CD4-positive, alpha-beta memory T cell (primary cell): ENCODE results near the gene TRIM2. TPM values are rescaled to one million over a fixed set of nuclear protein-coding genes. Genes with fewer than 3 reads are reported as not detected.

Experiments used
- CTCF ChIA-PET: fragments of 350-600 bp; sonication (Branson Sonifier 250); formaldehyde crosslinking; loops from one replicate; lab custom pipeline; 2021; ENCODE audit warnings: inconsistent platforms; ENCODE audit not compliant: partially characterized antibody; lab: Charles Lee
- POLR2A ChIA-PET: fragments of 350-600 bp; sonication (Branson Sonifier 250); formaldehyde crosslinking; loops from one replicate; lab custom pipeline; 2021; ENCODE audit not compliant: partially characterized antibody; lab: Charles Lee
- DNase-seq, 5 donors: peaks; one replicate each; pipeline versions ENCODE4 v3.0.0 to v3.0.0-alpha.2; 2020 to 2022; ENCODE audit warnings: mixed read lengths in 1 of 5
- H3K27ac ChIP-seq: one replicate; pipeline ENCODE4 v1.7.0; 2013; ENCODE audit warnings: low read depth, low read length
- H3K27me3 ChIP-seq: 2 replicates; pipeline ENCODE4 v1.7.0; 2013; ENCODE audit warnings: mild to moderate bottlenecking, low read length, moderate library complexity; ENCODE audit not compliant: insufficient read depth
- H3K36me3 ChIP-seq: 2 replicates; pipeline ENCODE4 v1.7.0; 2013; ENCODE audit warnings: mild to moderate bottlenecking, low read length, moderate library complexity; ENCODE audit not compliant: insufficient read depth
- H3K4me1 ChIP-seq: 2 replicates; pipeline ENCODE4 v1.7.0; 2013; ENCODE audit warnings: mild to moderate bottlenecking, low read length, moderate library complexity; ENCODE audit not compliant: insufficient read depth
- H3K4me3 ChIP-seq, 2 donors: one replicate each; pipeline ENCODE4 v1.7.0; 2013; ENCODE audit warnings: low read length in 2 of 2, mild to moderate bottlenecking in 1 of 2
- H3K9me3 ChIP-seq, 2 donors: one replicate each; pipeline ENCODE4 v1.7.0; 2013; ENCODE audit warnings: low read length in 2 of 2, control low read depth in 1 of 2; ENCODE audit not compliant: control insufficient read depth in 1 of 2
- H3K27ac Mint-ChIP-seq, 7 donors: one replicate each; pipeline ENCODE4 v1.8.0; 2020 to 2021; ENCODE audit warnings: mixed read lengths in 7 of 7, mild to moderate bottlenecking in 6 of 7, inconsistent platforms in 3 of 7, moderate library complexity in 3 of 7
- H3K27me3 Mint-ChIP-seq, 2 donors: one replicate each; pipeline ENCODE4 v1.8.0; 2020 to 2021; ENCODE audit warnings: mixed read lengths in 2 of 2
- H3K36me3 Mint-ChIP-seq, 2 donors: one replicate each; pipeline ENCODE4 v1.8.0; 2020 to 2021; ENCODE audit warnings: mixed read lengths in 2 of 2, inconsistent platforms in 1 of 2, mild to moderate bottlenecking in 1 of 2
- H3K4me1 Mint-ChIP-seq, 4 donors: one replicate each; pipeline ENCODE4 v1.8.0; 2020 to 2021; ENCODE audit warnings: mixed read lengths in 4 of 4, mild to moderate bottlenecking in 1 of 4
- H3K4me3 Mint-ChIP-seq, 8 donors: one replicate each; pipeline ENCODE4 v1.8.0; 2020 to 2021; ENCODE audit warnings: mixed read lengths in 8 of 8, mild to moderate bottlenecking in 7 of 8, moderate library complexity in 6 of 8, inconsistent platforms in 3 of 8
- H3K9me3 Mint-ChIP-seq, 8 donors: one replicate each; pipeline ENCODE4 v1.8.0; 2020 to 2021; ENCODE audit warnings: mixed read lengths in 8 of 8, mild to moderate bottlenecking in 5 of 8, inconsistent platforms in 3 of 8, moderate library complexity in 1 of 8
- intact Hi-C: fragments of 100-400 bp; cut with micrococcal nuclease; formaldehyde crosslinking; loops from one replicate; pipeline ENCODE4 v1.15.1; 2023
- polyA plus RNA-seq, 2 donors: library from polyadenylated mRNA; unstranded; fragments of 300-500 nt; fragmentation: Illumina TruSeq; gene quantifications; one replicate each; pipeline ENCODE4 v1.2.3, GENCODE V29; 2021
- total RNA-seq, 2 experiments: library from RNA; stranded (reverse); gene quantifications; one replicate each; pipeline ENCODE4 v1.2.3, GENCODE V29; 2021

Gene TRIM2
- total and polyA plus RNA-seq, 4 experiments from 2014 or later, result 7.5 to 12.3 (median 10.5) TPM

DNA sequence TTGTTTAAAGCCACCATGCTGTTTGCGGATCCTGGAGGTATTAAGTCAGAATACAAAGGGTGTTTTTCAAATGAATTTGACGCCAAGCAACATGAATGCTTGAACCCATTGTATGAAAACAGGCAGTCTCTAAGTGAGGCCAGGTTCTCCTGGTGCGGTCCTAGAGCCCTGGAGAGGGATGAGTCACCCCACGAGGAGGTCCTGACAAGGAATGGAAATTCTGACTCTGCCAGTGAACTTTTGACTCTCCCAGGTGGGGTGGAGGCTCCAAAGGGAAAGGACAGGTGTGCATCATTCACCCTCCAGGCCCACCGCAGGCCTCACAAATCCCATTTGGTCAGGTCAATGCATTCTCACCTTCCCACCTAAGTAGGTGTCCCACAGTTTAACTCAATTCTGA lies 1.5 kb downstream of the TRIM2 start:
- Mint-ChIP-seq H3K9me3 (no peaks in the 10 kb centered on the region), H3K27me3 (no peaks in the 10 kb centered on the region), H3K4me3 (peak overlapping the region; percentile 73 to 87 (median 82)), H3K36me3 (no peaks in the 10 kb centered on the region), H3K4me1 (peaks cover 23 to 48% (median 37%) of the 10 kb centered on the region in 4 donors), H3K27ac (peak overlapping the region; percentile 68 to 94 (median 89))
- peak in 1 of 5 donors; percentile 71 for DNase-seq
- CTCF ChIA-PET, result interaction anchor here (0.6 to 1.1 kb wide), 4 partner anchors 11 to 1326 kb away, joined by 3 to 5 read pairs (median 4); no protein-coding TSS in a partner anchor
- Histone ChIP-seq H3K9me3 (no peaks in the 10 kb centered on the region), H3K27me3 (no peaks in the 10 kb centered on the region), H3K27ac (peak overlapping the region; percentile 37), H3K4me3 (no peak overlapping the region), H3K4me1 (peaks cover 41% of the 10 kb centered on the region), H3K36me3 (no peaks in the 10 kb centered on the region)
- intact Hi-C loops, result loop anchor here (1.0 to 2.0 kb wide), 3 partner anchors 17 to 62 kb away; no protein-coding TSS in a partner anchor
- POLR2A ChIA-PET, result interaction anchor here (0.9 to 3.7 kb wide), 4 partner anchors 18 to 53 kb away, joined by 3 to 18 read pairs (median 4); no protein-coding TSS in a partner anchor

GRCh38 chr4:153206534-153206933 lies 2.3 kb downstream of the TRIM2 start:
- peaks cover 38% of the 10 kb centered on the region for H3K4me1 ChIP-seq
- ChIA-PET POLR2A (no interaction called here), CTCF (no interaction called here)
- intact Hi-C loops, result no loop called here
- no peak overlapping the region for H3K4me3 ChIP-seq
- H3K9me3 ChIP-seq, result no peaks in the 10 kb centered on the region
- H3K27me3 ChIP-seq, result no peaks in the 10 kb centered on the region
- H3K9me3 Mint-ChIP-seq, result no peaks in the 10 kb centered on the region
- no peak for DNase-seq
- peak overlapping the region in 5 of 7 donors; percentile 42 to 89 (median 65) for H3K27ac Mint-ChIP-seq
- H3K27ac ChIP-seq, result no peak overlapping the region
- no peaks in the 10 kb centered on the region for H3K36me3 ChIP-seq
- H3K27me3 Mint-ChIP-seq, result no peaks in the 10 kb centered on the region
- no peak overlapping the region for H3K4me3 Mint-ChIP-seq
- no peaks in the 10 kb centered on the region for H3K36me3 Mint-ChIP-seq
- peaks cover 20 to 43% (median 37%) of the 10 kb centered on the region in 4 donors for H3K4me1 Mint-ChIP-seq

- H3K4me1 ChIP-seq, result peaks cover 33% of the 10 kb centered on the region
- H3K9me3 Mint-ChIP-seq, result no peaks in the 10 kb centered on the region
- peak overlapping the region in 5 of 7 donors; percentile 42 to 89 (median 65) for H3K27ac Mint-ChIP-seq
- H3K4me1 Mint-ChIP-seq, result peaks cover 20 to 40% (median 38%) of the 10 kb centered on the region in 4 donors
- no peaks in the 10 kb centered on the region for H3K27me3 Mint-ChIP-seq
- H3K9me3 ChIP-seq, result no peaks in the 10 kb centered on the region
- DNase-seq, result no peak
- H3K36me3 ChIP-seq, result no peaks in the 10 kb centered on the region
- peak overlapping the region in 2 of 8 donors; percentile 8 to 22 for H3K4me3 Mint-ChIP-seq
- intact Hi-C loops, result no loop called here
- H3K36me3 Mint-ChIP-seq, result no peaks in the 10 kb centered on the region
- POLR2A ChIA-PET, result no interaction called here
- no peak overlapping the region for H3K27ac ChIP-seq
- no peaks in the 10 kb centered on the region for H3K27me3 ChIP-seq
- H3K4me3 ChIP-seq, result no peak overlapping the region
- CTCF ChIA-PET, result interaction anchor here (0.5 kb wide), 1 partner anchor 1686 kb away, joined by 3 read pairs; no protein-coding TSS in a partner anchor
Observed at GRCh38 chr4:153207027-153207426, 2.8 kb downstream of the TRIM2 start.

GRCh38 chr4:153207567-153207966 lies 3.3 kb downstream of the TRIM2 start:
- Histone ChIP-seq H3K27me3 (no peaks in the 10 kb centered on the region), H3K4me1 (peaks cover 33% of the 10 kb centered on the region), H3K36me3 (no peaks in the 10 kb centered on the region), H3K27ac (no peak overlapping the region), H3K4me3 (no peak overlapping the region), H3K9me3 (no peaks in the 10 kb centered on the region)
- intact Hi-C loops, result no loop called here
- CTCF ChIA-PET, result interaction anchor here (0.5 kb wide), 1 partner anchor 1686 kb away, joined by 3 read pairs; no protein-coding TSS in a partner anchor
- Mint-ChIP-seq H3K36me3 (no peaks in the 10 kb centered on the region), H3K4me3 (no peak overlapping the region), H3K27me3 (no peaks in the 10 kb centered on the region), H3K9me3 (no peaks in the 10 kb centered on the region), H3K4me1 (peaks cover 22 to 40% (median 39%) of the 10 kb centered on the region in 4 donors), H3K27ac (peak overlapping the region in 2 of 7 donors; percentile 41 to 70)
- POLR2A ChIA-PET, result no interaction called here
- no peak for DNase-seq

DNA sequence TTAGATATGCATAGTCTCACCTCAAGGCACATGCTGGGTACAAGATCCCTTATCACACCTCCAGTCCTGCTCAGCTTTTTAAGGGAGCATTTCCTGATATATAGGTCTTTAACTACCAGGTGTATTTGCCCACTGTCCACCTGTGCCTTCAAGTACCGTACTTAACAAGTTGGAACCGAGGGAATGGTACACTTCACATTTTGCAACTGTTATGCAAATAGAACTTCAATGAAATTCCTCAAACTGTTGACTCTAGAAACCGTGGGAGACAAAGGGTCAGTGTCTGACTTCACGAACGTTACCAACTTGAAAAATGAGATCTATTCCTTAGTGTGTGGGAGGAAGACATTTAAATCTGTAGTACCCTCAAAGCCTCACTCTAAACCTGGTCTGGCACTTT lies 5.2 kb downstream of the TRIM2 start:
- H3K36me3 ChIP-seq, result no peaks in the 10 kb centered on the region
- intact Hi-C loops, result no loop called here
- H3K4me3 ChIP-seq, result no peak overlapping the region
- H3K27me3 ChIP-seq, result no peaks in the 10 kb centered on the region
- no peak for DNase-seq
- peaks cover 28% of the 10 kb centered on the region for H3K4me1 ChIP-seq
- no peaks in the 10 kb centered on the region for H3K27me3 Mint-ChIP-seq
- H3K27ac ChIP-seq, result no peak overlapping the region
- ChIA-PET CTCF (no interaction called here), POLR2A (no interaction called here)
- no peaks in the 10 kb centered on the region for H3K9me3 Mint-ChIP-seq
- no peaks in the 10 kb centered on the region for H3K9me3 ChIP-seq
- peak overlapping the region in 1 of 7 donors; percentile 7 for H3K27ac Mint-ChIP-seq
- H3K36me3 Mint-ChIP-seq, result no peaks in the 10 kb centered on the region
- H3K4me1 Mint-ChIP-seq, result peaks cover 19 to 33% (median 31%) of the 10 kb centered on the region in 4 donors
- H3K4me3 Mint-ChIP-seq, result no peak overlapping the region

GRCh38 chr4:153210727-153211126 lies 6.5 kb downstream of the TRIM2 start:
- H3K36me3 Mint-ChIP-seq, result no peaks in the 10 kb centered on the region

GRCh38 chr4:153211986-153212728 lies 7.9 kb downstream of the TRIM2 start:
- POLR2A ChIA-PET, result interaction anchor here (1.9 kb wide), 1 partner anchor 11 kb away, joined by 6 read pairs; no protein-coding TSS in a partner anchor
- Histone ChIP-seq H3K27ac (no peak overlapping the region), H3K9me3 (no peaks in the 10 kb centered on the region), H3K27me3 (no peaks in the 10 kb centered on the region), H3K36me3 (no peaks in the 10 kb centered on the region), H3K4me3 (no peak overlapping the region), H3K4me1 (peaks cover under 1% of the 10 kb centered on the region)
- CTCF ChIA-PET, result no interaction called here
- peaks cover 0 to 3% of the 10 kb centered on the region in 2 donors for H3K27me3 Mint-ChIP-seq
- peak overlapping the region in 1 of 7 donors; percentile 75 for H3K27ac Mint-ChIP-seq
- no peak overlapping the region for H3K4me3 Mint-ChIP-seq
- H3K9me3 Mint-ChIP-seq, result no peaks in the 10 kb centered on the region
- DNase-seq, result no peak
- intact Hi-C loops, result no loop called here
- no peaks in the 10 kb centered on the region for H3K36me3 Mint-ChIP-seq
- peaks cover 2 to 6% (median 5%) of the 10 kb centered on the region in 4 donors for H3K4me1 Mint-ChIP-seq

More at GRCh38 chr4:153210727-153211126, 6.5 kb downstream of the TRIM2 start:
- H3K27me3 Mint-ChIP-seq, result peaks cover 0 to 3% of the 10 kb centered on the region in 2 donors
- no peaks in the 10 kb centered on the region for H3K9me3 ChIP-seq
- no peak overlapping the region for H3K27ac Mint-ChIP-seq
- no peak overlapping the region for H3K27ac ChIP-seq
- no peaks in the 10 kb centered on the region for H3K36me3 ChIP-seq
- CTCF ChIA-PET, result no interaction called here
- peaks cover 12 to 20% (median 18%) of the 10 kb centered on the region in 4 donors for H3K4me1 Mint-ChIP-seq
- H3K4me3 Mint-ChIP-seq, result no peak overlapping the region
- H3K4me3 ChIP-seq, result no peak overlapping the region
- no peak for DNase-seq
- intact Hi-C loops, result no loop called here
- no peaks in the 10 kb centered on the region for H3K9me3 Mint-ChIP-seq
- POLR2A ChIA-PET, result no interaction called here
- no peaks in the 10 kb centered on the region for H3K27me3 ChIP-seq
- H3K4me1 ChIP-seq, result peaks cover 14% of the 10 kb centered on the region
